GM21423 (cell line): ENCODE results near the gene SMPD2.
A peak's percentile ranks its signal among the peaks of the same experiment; 100 is the strongest.

Experiments
- ATAC-seq: cut with Tn5 transposase; IDR thresholded peaks from one replicate; pipeline ENCODE4 v1.9.1; 2021; ENCODE audit warnings: mild to moderate bottlenecking, moderate library complexity; ENCODE audit not compliant: unreplicated experiment

SMPD2 gene

GRCh38 chr6:109446541-109446940 lies 6.0 kb downstream of the SMPD2 start:
- no peak for ATAC-seq

- no peak for ATAC-seq
These were observed 6.6 kb downstream of the SMPD2 start for GRCh38 chr6:109447087-109447486.

GRCh38 chr6:109447878-109448555 lies 7.5 kb downstream of the SMPD2 start:
- ATAC-seq: no peak

- ATAC-seq: no peak
These were observed 8.1 kb downstream of the SMPD2 start for GRCh38 chr6:109448615-109449014.

- no peak for ATAC-seq
These were observed 8.7 kb downstream of the SMPD2 start for GRCh38 chr6:109449064-109449794.

- peak; percentile 32 for ATAC-seq
These were observed 9.5 kb downstream of the SMPD2 start for GRCh38 chr6:109449795-109450673.

GRCh38 chr6:109450801-109451200 lies 10.3 kb downstream of the SMPD2 start:
- no peak for ATAC-seq

GRCh38 chr6:109451376-109451775 lies 10.9 kb downstream of the SMPD2 start:
- ATAC-seq: no peak

- ATAC-seq: no peak
These were observed 11.7 kb downstream of the SMPD2 start for GRCh38 chr6:109452181-109452580.

GRCh38 chr6:109453156-109453555 lies 12.6 kb downstream of the SMPD2 start:
- ATAC-seq: no peak

- no peak for ATAC-seq
These were observed 13.3 kb downstream of the SMPD2 start for GRCh38 chr6:109453594-109454495.

GRCh38 chr6:109454496-109455436 lies 14.2 kb downstream of the SMPD2 start:
- peak; percentile 30 for ATAC-seq

GRCh38 chr6:109455437-109456110 lies 15.1 kb downstream of the SMPD2 start, which contains the start of gene MICAL1:
MICAL1 (minus strand) TSS chr6:109455772; CDS start chr6:109454196, 1,576 bp downstream.
- peak; percentile 52 for ATAC-seq

GRCh38 chr6:109456111-109456583 lies 15.6 kb downstream of the SMPD2 start:
- ATAC-seq: no peak

GRCh38 chr6:109456710-109457561 lies 16.4 kb downstream of the SMPD2 start:
- no peak for ATAC-seq

- no peak for ATAC-seq
These were observed 17.1 kb downstream of the SMPD2 start for GRCh38 chr6:109457562-109457996.

GRCh38 chr6:109458774-109459531 lies 18.4 kb downstream of the SMPD2 start:
- ATAC-seq: peak; percentile 28
